ENCODE data around the gene EIF5AL1.

GRCh38 chr10:79559726-79560125 lies 47.4 kb downstream of the EIF5AL1 start:
- TF ChIP-seq, protein P1, sequence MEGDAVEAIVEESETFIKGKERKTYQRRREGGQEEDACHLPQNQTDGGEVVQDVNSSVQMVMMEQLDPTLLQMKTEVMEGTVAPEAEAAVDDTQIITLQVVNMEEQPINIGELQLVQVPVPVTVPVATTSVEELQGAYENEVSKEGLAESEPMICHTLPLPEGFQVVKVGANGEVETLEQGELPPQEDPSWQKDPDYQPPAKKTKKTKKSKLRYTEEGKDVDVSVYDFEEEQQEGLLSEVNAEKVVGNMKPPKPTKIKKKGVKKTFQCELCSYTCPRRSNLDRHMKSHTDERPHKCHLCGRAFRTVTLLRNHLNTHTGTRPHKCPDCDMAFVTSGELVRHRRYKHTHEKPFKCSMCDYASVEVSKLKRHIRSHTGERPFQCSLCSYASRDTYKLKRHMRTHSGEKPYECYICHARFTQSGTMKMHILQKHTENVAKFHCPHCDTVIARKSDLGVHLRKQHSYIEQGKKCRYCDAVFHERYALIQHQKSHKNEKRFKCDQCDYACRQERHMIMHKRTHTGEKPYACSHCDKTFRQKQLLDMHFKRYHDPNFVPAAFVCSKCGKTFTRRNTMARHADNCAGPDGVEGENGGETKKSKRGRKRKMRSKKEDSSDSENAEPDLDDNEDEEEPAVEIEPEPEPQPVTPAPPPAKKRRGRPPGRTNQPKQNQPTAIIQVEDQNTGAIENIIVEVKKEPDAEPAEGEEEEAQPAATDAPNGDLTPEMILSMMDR (conservative IDR thresholded peaks at IDR 0.05; ENCODE audit: low read depth, low read length): no peak
- TF ChIP-seq POLR2A (IDR thresholded peaks at IDR 0.05; ENCODE audit: low read depth, low read length): no peak
- no peak for TF ChIP-seq CEBPB (IDR thresholded peaks at IDR 0.05; ENCODE audit: low read depth, low read length)
- no peak for TF ChIP-seq FOS (IDR thresholded peaks at IDR 0.05; ENCODE audit: low read depth, low read length)
- no peak for TF ChIP-seq BHLHE40 (IDR thresholded peaks at IDR 0.05; ENCODE audit: low read depth, low read length)
- no peak for TF ChIP-seq MAFK (IDR thresholded peaks at IDR 0.05; ENCODE audit: low read depth, low read length)
- no peak for TF ChIP-seq MXI1 (IDR thresholded peaks at IDR 0.05; ENCODE audit: borderline replicate concordance, low read depth, low read length)
- no peak for TF ChIP-seq SMC3 (IDR thresholded peaks at IDR 0.05; ENCODE audit: low read depth, low read length)

All from IMR-90 (cell line).